GM12864 (cell line): Measurements from ENCODE around the gene SLC13A4.
A peak's percentile ranks its signal among the peaks of the same experiment; 100 is the strongest.
"Not testable (repeated sequence)": the region's sequence is repeated elsewhere in the genome, so short reads cannot be mapped to it uniquely, and the experiment has no call there.

Experiments
- DNase-seq: peaks from one replicate; pipeline ENCODE4 v3.0.0-alpha.2; 2011; ENCODE audit warnings: low read depth
- H3K4me3 ChIP-seq: 2 replicates; pipeline ENCODE4 v1.5.1; 2011; ENCODE audit warnings: mild to moderate bottlenecking, low read depth, low read length, control low read depth
- CTCF ChIP-seq: IDR thresholded peaks from 2 replicates; pipeline ENCODE4 v1.5.1; 2011; ENCODE audit warnings: low read depth, mild to moderate bottlenecking, moderate library complexity, low read length, control low read depth, inconsistent platforms; ENCODE audit errors: missing control alignments

Gene SLC13A4

DNA sequence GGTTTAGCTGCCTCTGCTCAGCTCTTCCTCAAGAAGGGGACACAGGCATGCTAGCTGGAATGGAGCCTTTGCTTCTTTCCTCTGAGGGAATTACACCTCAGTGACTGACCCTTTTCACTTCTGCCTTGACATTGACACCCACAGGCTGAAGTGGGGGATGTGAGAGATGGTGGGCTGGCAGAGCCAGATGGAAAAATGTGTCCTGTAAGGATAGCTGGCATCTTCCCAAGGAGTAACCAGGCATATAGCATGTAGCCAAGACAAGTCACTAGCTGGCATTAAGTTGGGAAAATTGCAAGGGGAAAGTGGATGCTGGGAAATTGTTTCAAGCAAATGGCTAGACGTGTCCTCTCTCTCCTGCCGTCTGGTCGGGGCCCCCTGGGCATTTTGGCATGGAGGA lies 45.8 kb downstream of the SLC13A4 start:
- TF ChIP-seq CTCF, result no peak

DNA sequence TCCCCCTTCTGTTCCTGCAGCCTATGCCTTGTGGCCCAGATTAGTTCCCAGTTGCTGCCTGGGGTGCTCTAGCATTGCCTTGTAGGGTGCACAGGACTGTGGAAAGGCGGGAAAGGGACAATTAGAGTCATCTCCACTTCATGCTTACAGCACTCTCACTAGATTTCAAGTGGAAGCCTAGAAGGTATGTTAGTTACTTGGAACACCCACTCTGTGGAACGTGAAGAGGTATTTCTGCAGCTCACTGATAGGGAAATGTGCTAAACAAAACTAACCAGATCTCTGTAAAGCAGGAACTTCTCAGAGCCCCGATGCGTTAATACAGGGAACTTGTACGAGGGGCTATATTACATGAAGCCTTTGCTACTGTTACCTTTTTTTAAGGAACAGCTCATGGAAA lies 46.2 kb downstream of the SLC13A4 start:
- no peak overlapping the region for H3K4me3 ChIP-seq
- DNase-seq, result no peak
- no peak for TF ChIP-seq CTCF

More for the DNA sequence above, 45.8 kb downstream of the SLC13A4 start:
- no peak for DNase-seq
- H3K4me3 ChIP-seq, result no peak overlapping the region

DNA sequence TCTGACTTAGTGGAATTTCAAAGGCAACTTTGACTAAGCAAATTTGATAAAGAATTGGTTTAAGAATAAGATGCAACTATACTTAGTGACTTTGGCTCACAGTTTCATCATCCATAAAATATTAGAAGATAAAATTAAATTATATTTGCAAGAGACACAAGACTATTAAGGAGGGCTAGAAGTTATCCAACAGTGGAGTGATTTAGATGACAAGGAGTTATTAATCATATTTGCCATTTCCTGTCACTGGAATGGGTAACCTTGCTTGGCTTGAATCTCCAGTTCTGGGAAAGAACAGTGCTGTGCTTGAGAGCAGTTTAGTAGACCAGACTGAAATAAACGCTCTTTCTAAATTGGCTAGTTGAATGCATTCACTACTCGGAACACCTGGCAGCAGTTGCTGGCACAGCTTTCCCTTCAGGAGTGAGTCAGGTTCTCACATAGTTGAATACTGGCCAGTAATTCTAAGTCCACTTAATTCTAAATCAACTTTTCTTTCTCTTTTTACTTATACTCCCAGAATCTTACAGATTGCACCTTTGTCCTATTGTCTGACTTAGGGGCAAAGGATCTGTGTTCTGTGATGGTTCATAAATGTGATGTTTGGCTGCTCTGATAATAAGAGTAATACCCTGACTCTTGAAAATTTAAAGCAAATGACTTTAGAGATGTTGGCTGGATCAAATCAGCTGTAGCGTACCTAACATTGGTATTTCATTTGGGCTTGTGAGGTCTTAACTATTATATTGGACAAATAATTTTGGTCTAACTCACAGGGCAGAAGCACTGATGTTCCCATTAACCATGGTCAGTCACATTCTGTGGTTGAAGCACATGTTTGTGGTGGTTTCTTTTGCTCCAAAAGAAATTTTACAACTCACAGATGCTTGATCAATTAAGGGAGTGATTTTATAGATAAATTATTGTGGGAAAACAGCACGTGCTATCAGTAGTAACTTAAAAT lies 49.1 kb downstream of the SLC13A4 start:
- TF ChIP-seq CTCF, result no peak
- H3K4me3 ChIP-seq, result no peak overlapping the region

DNA sequence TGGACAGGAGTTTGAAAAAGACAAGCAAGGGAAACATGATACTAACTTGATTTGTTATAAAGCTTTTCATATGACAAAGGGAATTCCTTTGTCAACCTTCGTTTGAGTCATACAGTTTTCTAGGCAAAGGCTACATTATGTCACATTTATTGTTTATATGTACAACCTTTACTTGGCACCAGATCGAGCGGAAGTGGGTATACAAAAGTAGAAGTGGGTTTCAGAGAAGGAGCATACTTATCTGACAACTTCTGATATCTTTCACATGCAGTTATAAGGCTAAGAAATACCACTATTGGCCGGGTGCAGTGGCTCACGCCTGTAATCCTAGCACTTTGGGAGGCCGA lies 54.7 kb downstream of the SLC13A4 start:
- H3K4me3 ChIP-seq, result no peak overlapping the region
- no peak for DNase-seq
- no peak for TF ChIP-seq CTCF

More for the DNA sequence above, 49.1 kb downstream of the SLC13A4 start:
- DNase-seq, result no peak

DNA sequence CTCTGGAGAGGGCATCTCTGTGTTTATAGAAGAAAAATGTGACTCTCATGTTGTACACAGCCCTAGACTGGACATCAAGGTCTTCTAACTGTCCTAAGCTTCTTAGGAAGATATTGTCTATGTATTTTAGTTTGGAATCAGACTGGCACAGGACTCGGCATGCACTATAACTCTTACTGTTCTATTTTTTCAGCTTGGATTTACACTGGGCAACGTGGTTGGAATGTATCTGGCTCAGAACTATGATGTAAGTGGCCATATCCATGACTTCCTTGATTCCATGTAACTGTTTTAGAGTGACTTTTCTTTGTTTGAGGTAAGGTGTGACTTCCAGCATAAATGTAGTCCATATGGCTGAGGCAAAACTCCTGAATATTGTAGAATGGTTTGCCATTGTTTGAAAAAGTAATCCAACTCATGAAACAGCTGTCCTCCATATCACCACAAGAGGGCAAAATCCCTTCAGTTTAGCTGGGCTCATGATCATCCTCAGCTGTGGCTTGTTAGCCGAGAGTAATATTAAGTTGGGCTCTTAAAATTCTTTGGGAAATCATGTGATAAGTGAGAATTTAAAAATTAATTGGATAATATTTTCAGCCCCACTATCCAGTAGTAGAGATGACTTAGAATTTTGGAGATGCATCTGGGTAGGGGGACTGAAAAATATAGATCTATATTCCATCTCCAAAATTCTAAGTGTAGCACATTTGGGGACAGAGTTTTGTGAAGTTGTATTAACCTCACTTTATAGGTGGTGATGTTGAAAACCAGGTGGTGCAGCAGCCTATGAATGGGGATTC lies 55.2 kb downstream of the SLC13A4 start:
- H3K4me3 ChIP-seq, result no peak overlapping the region
- TF ChIP-seq CTCF, result peak; percentile 80
- DNase-seq, result no peak

- DNase-seq, result no peak
- no peak overlapping the region for H3K4me3 ChIP-seq
- no peak for TF ChIP-seq CTCF
These were observed 57.8 kb downstream of the SLC13A4 start for GRCh38 chr7:135670179-135670578.

DNA sequence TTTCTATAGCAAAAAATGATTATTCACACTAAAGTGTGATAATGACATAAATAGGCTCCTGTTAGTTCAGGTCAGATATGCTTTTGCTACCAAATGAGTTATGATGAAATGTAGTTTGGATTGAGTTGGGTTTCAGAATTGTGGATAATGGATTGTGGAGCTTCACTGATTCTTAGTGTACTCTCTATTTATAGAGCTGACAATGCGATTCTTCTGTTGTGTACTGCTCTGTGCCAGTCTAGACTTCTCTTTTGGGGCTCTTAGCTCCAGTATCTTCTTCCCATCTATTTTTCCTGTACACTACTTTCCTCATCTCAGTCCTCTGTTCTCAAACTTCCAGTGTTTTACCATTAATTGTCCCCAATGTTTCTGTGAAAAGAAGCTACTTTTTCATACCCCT lies 58.2 kb downstream of the SLC13A4 start:
- no peak for DNase-seq
- TF ChIP-seq CTCF, result no peak
- no peak overlapping the region for H3K4me3 ChIP-seq

- H3K4me3 ChIP-seq, result not testable (repeated sequence)
These were observed 59.1 kb downstream of the SLC13A4 start for GRCh38 chr7:135668852-135669395.

GRCh38 chr7:135667626-135668025 lies 60.4 kb downstream of the SLC13A4 start:
- not testable (repeated sequence) for DNase-seq, H3K4me3 ChIP-seq

More at GRCh38 chr7:135668852-135669395, 59.1 kb downstream of the SLC13A4 start:
- not testable (repeated sequence) for DNase-seq
